ENCODE results near the gene IL2RA. TPM values are rescaled to one million over a fixed set of nuclear protein-coding genes. Genes with fewer than 3 reads are reported as not detected.

IL2RA gene
- total and polyA plus RNA-seq, 10 of the 15 experiments (the other 5 are each of a cell fraction or from before 2014, with no cell fraction given), result 2.2 to 6.0 (median 4.9) TPM

- no peaks in the 10 kb centered on the region for H3K36me3 ChIP-seq (ENCODE audit: control insufficient read depth in 2 of 2, insufficient read depth in 2 of 2, low read length in 1 of 2)
- H3K4me1 ChIP-seq (ENCODE audit: control insufficient read depth, insufficient read depth, low read length), result no peaks in the 10 kb centered on the region
- no peak for FAIRE-seq
- ChIA-PET RAD21 (ENCODE audit: unreplicated experiment) (no interaction called here), SMC1A (ENCODE audit: uncharacterized antibody, unreplicated experiment) (interaction anchor here (1.0 to 3.0 kb wide), 5 partner anchors 8 to 71 kb away, joined by 3 to 13 read pairs (median 6); no protein-coding TSS in a partner anchor), CTCF (interaction anchor here (0.6 to 2.1 kb wide), 2 partner anchors 42 to 66 kb away, joined by 3 to 17 read pairs; no protein-coding TSS in a partner anchor), POLR2A (interaction anchor here (1.2 kb wide), 1 partner anchor 18 kb away, joined by 4 read pairs; the partner anchor contains the start of gene IL2RA)
- no peak overlapping the region for H3K4me3 ChIP-seq
- H3K9me3 ChIP-seq (replicated peaks; ENCODE audit: control insufficient read depth, insufficient read depth, low read length), result no peaks in the 10 kb centered on the region; the same call in 2 of the 3 replicates
- intact Hi-C loops (cut with micrococcal nuclease; ENCODE audit: unreplicated experiment) (no loop called here), in situ Hi-C loops (cut with MboI) (loop anchor here (5.0 kb wide), 1 partner anchor 68 kb away; no protein-coding TSS in a partner anchor)
- no peak for ATAC-seq
- peaks cover 0 to 6% of the 10 kb centered on the region in 2 experiments; a peak in 2 of 4 replicates for H3K27me3 ChIP-seq (replicated peaks in 1 of 2; ENCODE audit: control insufficient read depth in 2 of 2, insufficient read depth in 2 of 2, low read length in 1 of 2)
- 13% methylated on average over 4 of the region's 4 CpGs for WGBS (ENCODE audit: insufficient coverage, insufficient replicate concordance, low lambda C conversion rate, missing lambda C conversion rate)
- H4K20me1 ChIP-seq (ENCODE audit: control insufficient read depth, insufficient read depth), result no peaks in the 10 kb centered on the region
- no peak overlapping the region for H2AFZ ChIP-seq (ENCODE audit: control insufficient read depth, low read depth, low read length)
- DNase-seq (ENCODE audit: low read depth, low spot score), result no peak
- H3K4me2 ChIP-seq (ENCODE audit: control insufficient read depth, insufficient read depth), result no peak overlapping the region
- BruUV-seq (replicated peaks), result no TSS peak
- H3K79me2 ChIP-seq (ENCODE audit: control insufficient read depth, insufficient read depth, low read length), result no peaks in the 10 kb centered on the region
- H3K27ac ChIP-seq (ENCODE audit: control insufficient read depth, insufficient read depth), result no peak overlapping the region
- H3K9ac ChIP-seq (ENCODE audit: control insufficient read depth, insufficient read depth, low read length), result no peak overlapping the region
- TF ChIP-seq CTCF (IDR thresholded peaks at IDR 0.05 in 2 of 3, conservative IDR thresholded peaks at IDR 0.05 in 1 of 3; ENCODE audit: control insufficient read depth in 2 of 3, extremely low read depth in 1 of 3, insufficient read depth in 1 of 3, low read depth in 3 of 3, low read length in 3 of 3) (no peak), TCF3 (IDR thresholded peaks at IDR 0.05; ENCODE audit: borderline replicate concordance, insufficient read depth, low read depth, low read length) (no peak), SUPT20H (IDR thresholded peaks at IDR 0.05; ENCODE audit: borderline replicate concordance, control insufficient read depth, low read depth, low read length) (no peak), RAD21 (IDR thresholded peaks at IDR 0.05; ENCODE audit: insufficient read depth, low read depth, low read length) (no peak), JUNB (IDR thresholded peaks at IDR 0.05) (no peak), CHD2 (IDR thresholded peaks at IDR 0.05; ENCODE audit: borderline replicate concordance, low read depth, low read length) (no peak)
- TF ChIP-seq, protein P1, sequence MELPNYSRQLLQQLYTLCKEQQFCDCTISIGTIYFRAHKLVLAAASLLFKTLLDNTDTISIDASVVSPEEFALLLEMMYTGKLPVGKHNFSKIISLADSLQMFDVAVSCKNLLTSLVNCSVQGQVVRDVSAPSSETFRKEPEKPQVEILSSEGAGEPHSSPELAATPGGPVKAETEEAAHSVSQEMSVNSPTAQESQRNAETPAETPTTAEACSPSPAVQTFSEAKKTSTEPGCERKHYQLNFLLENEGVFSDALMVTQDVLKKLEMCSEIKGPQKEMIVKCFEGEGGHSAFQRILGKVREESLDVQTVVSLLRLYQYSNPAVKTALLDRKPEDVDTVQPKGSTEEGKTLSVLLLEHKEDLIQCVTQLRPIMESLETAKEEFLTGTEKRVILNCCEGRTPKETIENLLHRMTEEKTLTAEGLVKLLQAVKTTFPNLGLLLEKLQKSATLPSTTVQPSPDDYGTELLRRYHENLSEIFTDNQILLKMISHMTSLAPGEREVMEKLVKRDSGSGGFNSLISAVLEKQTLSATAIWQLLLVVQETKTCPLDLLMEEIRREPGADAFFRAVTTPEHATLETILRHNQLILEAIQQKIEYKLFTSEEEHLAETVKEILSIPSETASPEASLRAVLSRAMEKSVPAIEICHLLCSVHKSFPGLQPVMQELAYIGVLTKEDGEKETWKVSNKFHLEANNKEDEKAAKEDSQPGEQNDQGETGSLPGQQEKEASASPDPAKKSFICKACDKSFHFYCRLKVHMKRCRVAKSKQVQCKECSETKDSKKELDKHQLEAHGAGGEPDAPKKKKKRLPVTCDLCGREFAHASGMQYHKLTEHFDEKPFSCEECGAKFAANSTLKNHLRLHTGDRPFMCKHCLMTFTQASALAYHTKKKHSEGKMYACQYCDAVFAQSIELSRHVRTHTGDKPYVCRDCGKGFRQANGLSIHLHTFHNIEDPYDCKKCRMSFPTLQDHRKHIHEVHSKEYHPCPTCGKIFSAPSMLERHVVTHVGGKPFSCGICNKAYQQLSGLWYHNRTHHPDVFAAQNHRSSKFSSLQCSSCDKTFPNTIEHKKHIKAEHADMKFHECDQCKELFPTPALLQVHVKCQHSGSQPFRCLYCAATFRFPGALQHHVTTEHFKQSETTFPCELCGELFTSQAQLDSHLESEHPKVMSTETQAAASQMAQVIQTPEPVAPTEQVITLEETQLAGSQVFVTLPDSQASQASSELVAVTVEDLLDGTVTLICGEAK (IDR thresholded peaks at IDR 0.05; ENCODE audit: borderline replicate concordance), result peak; percentile 62; the same call in 1 of the 2 replicates
- TF ChIP-seq, protein P2, sequence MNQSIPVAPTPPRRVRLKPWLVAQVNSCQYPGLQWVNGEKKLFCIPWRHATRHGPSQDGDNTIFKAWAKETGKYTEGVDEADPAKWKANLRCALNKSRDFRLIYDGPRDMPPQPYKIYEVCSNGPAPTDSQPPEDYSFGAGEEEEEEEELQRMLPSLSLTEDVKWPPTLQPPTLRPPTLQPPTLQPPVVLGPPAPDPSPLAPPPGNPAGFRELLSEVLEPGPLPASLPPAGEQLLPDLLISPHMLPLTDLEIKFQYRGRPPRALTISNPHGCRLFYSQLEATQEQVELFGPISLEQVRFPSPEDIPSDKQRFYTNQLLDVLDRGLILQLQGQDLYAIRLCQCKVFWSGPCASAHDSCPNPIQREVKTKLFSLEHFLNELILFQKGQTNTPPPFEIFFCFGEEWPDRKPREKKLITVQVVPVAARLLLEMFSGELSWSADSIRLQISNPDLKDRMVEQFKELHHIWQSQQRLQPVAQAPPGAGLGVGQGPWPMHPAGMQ (IDR thresholded peaks at IDR 0.05; ENCODE audit: borderline replicate concordance), result no peak
- TF ChIP-seq, protein P3, sequence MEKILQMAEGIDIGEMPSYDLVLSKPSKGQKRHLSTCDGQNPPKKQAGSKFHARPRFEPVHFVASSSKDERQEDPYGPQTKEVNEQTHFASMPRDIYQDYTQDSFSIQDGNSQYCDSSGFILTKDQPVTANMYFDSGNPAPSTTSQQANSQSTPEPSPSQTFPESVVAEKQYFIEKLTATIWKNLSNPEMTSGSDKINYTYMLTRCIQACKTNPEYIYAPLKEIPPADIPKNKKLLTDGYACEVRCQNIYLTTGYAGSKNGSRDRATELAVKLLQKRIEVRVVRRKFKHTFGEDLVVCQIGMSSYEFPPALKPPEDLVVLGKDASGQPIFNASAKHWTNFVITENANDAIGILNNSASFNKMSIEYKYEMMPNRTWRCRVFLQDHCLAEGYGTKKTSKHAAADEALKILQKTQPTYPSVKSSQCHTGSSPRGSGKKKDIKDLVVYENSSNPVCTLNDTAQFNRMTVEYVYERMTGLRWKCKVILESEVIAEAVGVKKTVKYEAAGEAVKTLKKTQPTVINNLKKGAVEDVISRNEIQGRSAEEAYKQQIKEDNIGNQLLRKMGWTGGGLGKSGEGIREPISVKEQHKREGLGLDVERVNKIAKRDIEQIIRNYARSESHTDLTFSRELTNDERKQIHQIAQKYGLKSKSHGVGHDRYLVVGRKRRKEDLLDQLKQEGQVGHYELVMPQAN (conservative IDR thresholded peaks at IDR 0.05), result no peak
Measured at GRCh38 chr10:6080417-6080973, 18.3 kb upstream of the IL2RA start.
